MM.1S (cell line): Measurements from ENCODE around the gene PRADC1.

Experiments
- CTCF ChIP-seq: fragments of 300-600 bp; sonication (generic); IDR thresholded peaks from 2 replicates; pipeline ENCODE4 v1.5.1; 2016; ENCODE audit warnings: antibody characterized with exemption, low read length, mixed read lengths
- EZH2 ChIP-seq: fragments of 300-600 bp; sonication (generic); optimal IDR thresholded peaks from 2 replicates; pipeline ENCODE3; 2017; ENCODE audit warnings: low read depth, mild to moderate bottlenecking, antibody characterized with exemption, low read length, mixed read lengths
- EZH2phosphoT487 ChIP-seq: fragments of 300-600 bp; sonication (generic); IDR thresholded peaks from 2 replicates; pipeline ENCODE4 v1.6.1; 2018; ENCODE audit warnings: antibody characterized with exemption, low read length

GRCh38 chr2:73185965-73186364, 47.1 kb downstream of the PRADC1 start:
- no peak for TF ChIP-seq CTCF
- TF ChIP-seq EZH2: no peak
- no peak for TF ChIP-seq EZH2phosphoT487
